ENCODE data around the gene PARD3. TPM values are rescaled to one million over a fixed set of nuclear protein-coding genes. Genes with fewer than 3 reads are reported as not detected.

Gene PARD3
- total RNA-seq, 2 donors from 2014 or later = 59.6 to 74.6 TPM

- H3K36me3 ChIP-seq (ENCODE audit: control insufficient read depth, insufficient read depth, low read length) = no peaks in the 10 kb centered on the region
- H3K27me3 Mint-ChIP-seq (ENCODE audit: insufficient read depth) = no peaks in the 10 kb centered on the region
- H3K9me3 Mint-ChIP-seq = no peaks in the 10 kb centered on the region
- no peak overlapping the region for H3K4me3 ChIP-seq (ENCODE audit: low read length)
- no peak overlapping the region for H3K9ac ChIP-seq (ENCODE audit: extremely low read depth, low read length, poor library complexity, severe bottlenecking)
- no peak overlapping the region for H3K4me3 Mint-ChIP-seq
- H3K27ac ChIP-seq (ENCODE audit: low read depth, low read length) = no peak overlapping the region
- no peak for TF ChIP-seq CTCF (conservative IDR thresholded peaks at IDR 0.05)
- no peaks in the 10 kb centered on the region for H3K27me3 ChIP-seq (ENCODE audit: control insufficient read depth, insufficient read depth, low read length, poor library complexity, severe bottlenecking)
- peaks cover 9% of the 10 kb centered on the region for H3K4me1 ChIP-seq (ENCODE audit: control insufficient read depth, insufficient read depth, low read length)
- H3K27ac Mint-ChIP-seq = no peak overlapping the region
- WGBS, 2 experiments (ENCODE audit: insufficient coverage in 1 of 2, insufficient read length in 1 of 2) = 94 to 95% methylated on average over 10 to 11 of the region's 11 CpGs
- DNase-seq = no peak
- H3K4me1 Mint-ChIP-seq = peaks cover 24% of the 10 kb centered on the region
- no peaks in the 10 kb centered on the region for H3K36me3 Mint-ChIP-seq (ENCODE audit: low read depth)
- no peaks in the 10 kb centered on the region for H3K9me3 ChIP-seq (ENCODE audit: control insufficient read depth, low read length)
These were observed 12.0 kb upstream of the PARD3 start for GRCh38 chr10:34826857-34827766.

GRCh38 chr10:34826221-34826620 lies 11.1 kb upstream of the PARD3 start:
- H3K27ac ChIP-seq (ENCODE audit: low read depth, low read length) = no peak overlapping the region
- H3K4me1 ChIP-seq (ENCODE audit: control insufficient read depth, insufficient read depth, low read length) = peaks cover 9% of the 10 kb centered on the region
- H3K27me3 ChIP-seq (ENCODE audit: control insufficient read depth, insufficient read depth, low read length, poor library complexity, severe bottlenecking) = no peaks in the 10 kb centered on the region
- peak; percentile 61 for TF ChIP-seq CTCF (conservative IDR thresholded peaks at IDR 0.05)
- peak; percentile 69 for DNase-seq
- H3K9ac ChIP-seq (ENCODE audit: extremely low read depth, low read length, poor library complexity, severe bottlenecking) = no peak overlapping the region
- Mint-ChIP-seq H3K4me3 (no peak overlapping the region), H3K36me3 (ENCODE audit: low read depth) (no peaks in the 10 kb centered on the region), H3K27me3 (ENCODE audit: insufficient read depth) (no peaks in the 10 kb centered on the region), H3K27ac (no peak overlapping the region), H3K9me3 (no peaks in the 10 kb centered on the region), H3K4me1 (peaks cover 24% of the 10 kb centered on the region)
- H3K36me3 ChIP-seq (ENCODE audit: control insufficient read depth, insufficient read depth, low read length) = no peaks in the 10 kb centered on the region
- WGBS, 2 experiments (ENCODE audit: insufficient coverage in 1 of 2, insufficient read length in 1 of 2) = 92% methylated on average over 6 of the region's 6 CpGs; no CpG with 5 or more reads in 1 of the 2 experiments
- H3K4me3 ChIP-seq (ENCODE audit: low read length) = no peak overlapping the region
- H3K9me3 ChIP-seq (ENCODE audit: control insufficient read depth, low read length) = no peaks in the 10 kb centered on the region

- Histone ChIP-seq H3K9me3 (ENCODE audit: control insufficient read depth, low read length) (no peaks in the 10 kb centered on the region), H3K27ac (ENCODE audit: low read depth, low read length) (no peak overlapping the region), H3K4me3 (ENCODE audit: low read length) (no peak overlapping the region), H3K27me3 (ENCODE audit: control insufficient read depth, insufficient read depth, low read length, poor library complexity, severe bottlenecking) (no peaks in the 10 kb centered on the region), H3K4me1 (ENCODE audit: control insufficient read depth, insufficient read depth, low read length) (peaks cover 9% of the 10 kb centered on the region), H3K9ac (ENCODE audit: extremely low read depth, low read length, poor library complexity, severe bottlenecking) (no peak overlapping the region), H3K36me3 (ENCODE audit: control insufficient read depth, insufficient read depth, low read length) (no peaks in the 10 kb centered on the region)
- no peaks in the 10 kb centered on the region for H3K36me3 Mint-ChIP-seq (ENCODE audit: low read depth)
- TF ChIP-seq CTCF (conservative IDR thresholded peaks at IDR 0.05) = no peak
- no peaks in the 10 kb centered on the region for H3K27me3 Mint-ChIP-seq (ENCODE audit: insufficient read depth)
- no peak overlapping the region for H3K4me3 Mint-ChIP-seq
- WGBS, 2 experiments (ENCODE audit: insufficient coverage in 1 of 2, insufficient read length in 1 of 2) = 48 to 100% methylated on average over 1 to 2 of the region's 2 CpGs
- no peak overlapping the region for H3K27ac Mint-ChIP-seq
- no peaks in the 10 kb centered on the region for H3K9me3 Mint-ChIP-seq
- DNase-seq = no peak
- peaks cover 22% of the 10 kb centered on the region for H3K4me1 Mint-ChIP-seq
These were observed 10.3 kb upstream of the PARD3 start for GRCh38 chr10:34825414-34825813.

Data from endodermal cell (in vitro differentiated cells).